ENCODE data around the gene RGL1. TPM values are rescaled to one million over a fixed set of nuclear protein-coding genes. Genes with fewer than 3 reads are reported as not detected.

RGL1 gene
- polyA plus RNA-seq, 3 donors from 2014 or later, result 0.09 to 0.20 TPM; not detected in 1

GRCh38 chr1:183871142-183871541 lies 66.2 kb downstream of the RGL1 start:
- H3K27ac Mint-ChIP-seq, result no peak overlapping the region
- H3K27me3 Mint-ChIP-seq (ENCODE audit: low read depth in 3 of 3), result peaks cover 0 to 6% (median 0%) of the 10 kb centered on the region in 3 donors
- H3K4me1 Mint-ChIP-seq, result no peaks in the 10 kb centered on the region
- no peak overlapping the region for H3K4me3 Mint-ChIP-seq
- H3K36me3 Mint-ChIP-seq, result no peaks in the 10 kb centered on the region
- no peak for DNase-seq
- H3K9me3 Mint-ChIP-seq, result no peaks in the 10 kb centered on the region

DNA sequence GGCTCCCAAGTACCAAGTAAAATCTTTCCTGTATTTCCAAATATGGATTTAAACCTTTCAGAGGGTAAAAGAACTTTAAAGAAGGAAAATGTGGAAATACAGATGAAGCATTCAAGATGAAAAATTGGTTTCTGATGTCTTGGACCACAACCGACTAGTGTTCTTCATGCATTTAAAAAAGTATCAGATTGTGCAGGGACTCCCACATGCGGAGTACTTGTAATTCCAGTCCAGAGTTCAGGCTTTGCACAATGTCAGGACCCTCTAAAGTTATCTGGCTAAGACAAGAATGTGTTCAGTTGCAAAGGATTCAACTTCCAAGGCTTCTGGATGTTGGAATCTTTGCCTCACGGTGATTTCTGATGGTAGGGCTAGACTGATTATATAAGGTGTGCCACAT lies 66.7 kb downstream of the RGL1 start:
- no peaks in the 10 kb centered on the region for H3K36me3 Mint-ChIP-seq
- H3K27ac Mint-ChIP-seq, result no peak overlapping the region
- H3K27me3 Mint-ChIP-seq (ENCODE audit: low read depth in 3 of 3), result peaks cover 0 to 6% (median 0%) of the 10 kb centered on the region in 3 donors
- H3K4me1 Mint-ChIP-seq, result no peaks in the 10 kb centered on the region
- no peaks in the 10 kb centered on the region for H3K9me3 Mint-ChIP-seq
- no peak overlapping the region for H3K4me3 Mint-ChIP-seq
- DNase-seq, result no peak

- H3K36me3 Mint-ChIP-seq, result no peaks in the 10 kb centered on the region
- H3K9me3 Mint-ChIP-seq, result no peaks in the 10 kb centered on the region
- DNase-seq, result no peak
- H3K4me3 Mint-ChIP-seq, result no peak overlapping the region
- no peak overlapping the region for H3K27ac Mint-ChIP-seq
- H3K27me3 Mint-ChIP-seq (ENCODE audit: low read depth in 3 of 3), result peaks cover 0 to 6% (median 0%) of the 10 kb centered on the region in 3 donors
- H3K4me1 Mint-ChIP-seq, result no peaks in the 10 kb centered on the region
Measured at GRCh38 chr1:183872403-183872802, 67.5 kb downstream of the RGL1 start.

DNA sequence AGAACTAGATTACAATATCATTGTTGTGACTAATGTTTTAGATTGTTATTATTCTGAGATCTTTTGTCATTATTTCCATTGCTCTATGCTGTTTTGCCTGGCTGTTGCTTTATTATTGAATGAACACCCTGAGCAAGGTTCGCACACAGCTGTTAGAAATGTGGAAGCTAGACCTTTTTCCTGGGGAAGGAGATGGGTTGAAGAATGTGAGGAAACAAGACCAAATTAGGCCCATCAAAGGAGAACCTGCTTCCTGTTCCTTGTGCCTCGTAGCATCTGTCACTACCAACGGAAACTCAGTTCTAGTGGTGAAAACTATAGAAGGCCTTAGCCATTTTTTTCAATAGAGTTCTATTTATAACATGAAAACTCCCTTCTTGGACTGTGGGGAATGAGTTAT lies 68.7 kb downstream of the RGL1 start:
- Mint-ChIP-seq H3K4me1 (no peaks in the 10 kb centered on the region), H3K9me3 (no peaks in the 10 kb centered on the region), H3K4me3 (no peak overlapping the region), H3K27me3 (ENCODE audit: low read depth in 3 of 3) (peaks cover 0 to 7% (median 0%) of the 10 kb centered on the region in 3 donors), H3K36me3 (no peaks in the 10 kb centered on the region), H3K27ac (no peak overlapping the region)
- DNase-seq, result no peak

- no peak for DNase-seq
- H3K36me3 Mint-ChIP-seq, result no peaks in the 10 kb centered on the region
- H3K27ac Mint-ChIP-seq, result no peak overlapping the region
- H3K9me3 Mint-ChIP-seq, result no peaks in the 10 kb centered on the region
- no peaks in the 10 kb centered on the region for H3K4me1 Mint-ChIP-seq
- peaks cover 0 to 8% (median 0%) of the 10 kb centered on the region in 3 donors for H3K27me3 Mint-ChIP-seq (ENCODE audit: low read depth in 3 of 3)
- H3K4me3 Mint-ChIP-seq, result no peak overlapping the region
Measured at GRCh38 chr1:183876309-183876708, 71.4 kb downstream of the RGL1 start.

DNA sequence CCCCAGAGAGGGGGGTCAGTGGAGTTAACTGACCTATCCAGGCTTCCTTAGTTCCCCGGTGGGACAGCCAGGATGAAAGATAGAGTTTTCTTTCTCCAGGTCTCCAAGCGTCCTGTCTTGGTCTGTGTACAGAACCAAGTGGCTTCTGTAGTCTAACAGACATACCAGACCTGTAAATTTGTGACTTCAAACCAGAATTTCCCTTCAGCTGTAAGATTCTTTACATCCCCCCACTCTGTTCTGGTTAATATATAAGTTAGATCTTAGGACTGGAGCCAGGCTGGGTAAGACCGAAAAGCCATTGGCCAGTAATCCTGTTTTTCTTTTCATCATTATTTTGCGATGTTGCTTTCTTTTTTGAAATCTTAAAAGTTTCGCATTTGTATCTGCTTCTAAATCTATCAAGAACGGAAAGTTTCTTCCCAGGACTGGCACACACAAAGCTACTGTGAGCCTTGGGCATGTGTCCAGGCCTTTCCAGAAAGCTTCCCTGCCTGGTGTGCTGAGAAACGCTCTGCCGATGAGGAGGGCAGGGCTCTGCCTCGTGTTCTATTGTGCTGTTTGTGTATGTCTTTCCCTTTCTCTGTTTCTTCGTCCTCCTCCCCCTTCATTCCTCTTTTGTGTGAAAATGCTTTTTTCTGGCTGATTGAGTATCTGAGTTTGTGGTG lies 72.3 kb downstream of the RGL1 start:
- H3K36me3 Mint-ChIP-seq, result no peaks in the 10 kb centered on the region
- H3K27ac Mint-ChIP-seq, result no peak overlapping the region
- DNase-seq, result no peak
- no peak overlapping the region for H3K4me3 Mint-ChIP-seq
- no peaks in the 10 kb centered on the region for H3K9me3 Mint-ChIP-seq
- H3K27me3 Mint-ChIP-seq (ENCODE audit: low read depth in 3 of 3), result peaks cover 0 to 8% (median 0%) of the 10 kb centered on the region in 3 donors
- H3K4me1 Mint-ChIP-seq, result no peaks in the 10 kb centered on the region

- no peak for DNase-seq
- Mint-ChIP-seq H3K4me1 (no peaks in the 10 kb centered on the region), H3K27me3 (ENCODE audit: low read depth in 3 of 3) (peaks cover 1 to 5% (median 2%) of the 10 kb centered on the region in 3 donors), H3K36me3 (no peaks in the 10 kb centered on the region), H3K9me3 (no peaks in the 10 kb centered on the region), H3K4me3 (no peak overlapping the region), H3K27ac (no peak overlapping the region)
Measured at GRCh38 chr1:183879494-183879893, 74.6 kb downstream of the RGL1 start.

- Mint-ChIP-seq H3K9me3 (no peaks in the 10 kb centered on the region), H3K36me3 (no peaks in the 10 kb centered on the region), H3K27ac (no peak overlapping the region), H3K4me3 (no peak overlapping the region), H3K27me3 (ENCODE audit: low read depth in 3 of 3) (peaks cover 1 to 5% (median 2%) of the 10 kb centered on the region in 3 donors), H3K4me1 (no peaks in the 10 kb centered on the region)
- DNase-seq, result no peak
Measured at GRCh38 chr1:183879966-183880365, 75.0 kb downstream of the RGL1 start.

- Mint-ChIP-seq H3K27ac (no peak overlapping the region), H3K27me3 (ENCODE audit: low read depth in 3 of 3) (peaks cover 1 to 5% (median 2%) of the 10 kb centered on the region in 3 donors), H3K9me3 (no peaks in the 10 kb centered on the region), H3K4me1 (no peaks in the 10 kb centered on the region), H3K36me3 (peaks cover 0 to 3% (median 0%) of the 10 kb centered on the region in 3 donors), H3K4me3 (no peak overlapping the region)
- DNase-seq, result no peak
Measured at GRCh38 chr1:183880531-183881243, 75.8 kb downstream of the RGL1 start.

DNA sequence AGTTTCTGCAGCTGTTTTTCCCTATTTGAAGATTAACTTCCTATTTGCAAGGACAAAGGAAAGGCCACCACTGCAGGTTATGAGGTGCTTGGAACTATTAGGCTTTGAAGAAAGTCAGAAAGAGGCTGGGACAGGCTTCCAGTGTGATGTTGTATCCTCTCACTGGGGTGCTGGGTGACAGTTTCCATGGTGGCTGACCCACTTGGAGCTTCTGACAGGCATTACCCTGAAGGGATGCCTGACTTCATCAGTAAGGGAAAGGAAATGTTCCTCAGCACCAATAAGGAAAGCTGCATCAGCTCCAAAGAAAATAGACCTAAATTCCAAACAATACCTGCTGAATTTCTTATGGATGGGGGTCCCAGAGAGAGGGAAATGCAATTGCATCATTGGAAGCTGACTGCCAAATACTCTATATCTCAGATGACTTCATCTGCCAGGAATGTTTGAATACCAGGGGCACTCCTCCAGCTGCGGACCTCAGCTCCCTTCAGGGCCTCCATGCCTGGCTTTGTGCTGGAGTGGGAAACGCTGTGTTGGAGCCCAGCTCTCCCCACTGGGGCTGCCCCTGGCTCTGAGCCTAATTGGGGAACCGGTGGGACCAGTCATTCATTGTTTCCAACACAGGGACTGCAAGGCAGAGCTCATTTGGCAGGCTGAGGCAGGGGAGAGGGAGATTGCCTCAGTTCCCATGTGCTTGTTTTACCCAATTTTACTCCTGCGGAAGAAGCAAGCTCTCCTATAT lies 76.6 kb downstream of the RGL1 start:
- no peak for DNase-seq
- H3K27me3 Mint-ChIP-seq (ENCODE audit: low read depth in 3 of 3), result peaks cover 1 to 5% (median 2%) of the 10 kb centered on the region in 3 donors
- no peak overlapping the region for H3K27ac Mint-ChIP-seq
- H3K4me3 Mint-ChIP-seq, result no peak overlapping the region
- H3K4me1 Mint-ChIP-seq, result no peaks in the 10 kb centered on the region
- no peaks in the 10 kb centered on the region for H3K9me3 Mint-ChIP-seq
- H3K36me3 Mint-ChIP-seq, result peaks cover 0 to 3% (median 0%) of the 10 kb centered on the region in 3 donors

DNA sequence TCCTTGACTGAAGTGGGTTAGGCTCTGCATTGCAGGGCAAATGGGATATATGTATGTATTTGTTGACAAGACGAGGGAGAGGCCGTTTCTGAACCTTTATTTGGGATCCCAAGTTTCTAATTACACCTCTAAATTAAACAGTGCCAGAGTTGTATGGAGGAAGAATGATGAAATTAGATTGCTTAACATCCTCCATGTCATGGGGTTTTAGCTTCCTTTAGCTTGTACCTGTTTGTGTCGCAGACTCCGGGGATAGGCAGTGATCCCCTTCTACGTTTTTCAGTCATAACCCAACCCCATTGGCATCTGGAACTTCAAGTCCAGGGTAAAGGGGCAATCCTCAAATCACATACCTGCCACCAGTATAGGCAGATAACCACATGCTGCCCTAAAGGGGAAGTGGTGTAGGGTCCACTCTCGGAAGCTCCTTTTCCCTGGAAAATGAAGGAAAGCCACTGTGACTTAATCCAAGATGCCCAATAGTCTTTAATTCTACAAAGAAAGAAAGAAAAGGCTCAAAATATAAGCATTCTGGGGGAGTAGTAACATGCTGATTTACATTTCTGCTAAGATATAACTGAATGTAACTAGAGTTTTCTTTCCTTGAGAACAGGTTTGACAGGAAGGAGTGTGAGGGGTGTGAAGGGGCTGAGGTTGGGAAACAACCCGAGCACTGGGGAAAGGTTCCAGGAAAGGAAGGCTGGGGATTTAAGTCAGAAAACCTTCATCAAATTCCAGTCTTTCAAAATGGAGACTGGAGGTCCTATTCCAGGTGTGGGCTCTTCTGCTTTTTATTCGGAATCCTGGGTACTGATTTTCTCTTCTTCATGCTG lies 77.6 kb downstream of the RGL1 start:
- no peaks in the 10 kb centered on the region for H3K9me3 Mint-ChIP-seq
- H3K36me3 Mint-ChIP-seq, result peaks cover 0 to 3% (median 0%) of the 10 kb centered on the region in 3 donors
- no peak overlapping the region for H3K4me3 Mint-ChIP-seq
- H3K27ac Mint-ChIP-seq, result no peak overlapping the region
- H3K4me1 Mint-ChIP-seq, result peaks cover under 1 to 3% of the 10 kb centered on the region in 2 donors
- H3K27me3 Mint-ChIP-seq (ENCODE audit: low read depth in 3 of 3), result peaks cover 2 to 8% (median 3%) of the 10 kb centered on the region in 3 donors
- DNase-seq, result no peak

DNA sequence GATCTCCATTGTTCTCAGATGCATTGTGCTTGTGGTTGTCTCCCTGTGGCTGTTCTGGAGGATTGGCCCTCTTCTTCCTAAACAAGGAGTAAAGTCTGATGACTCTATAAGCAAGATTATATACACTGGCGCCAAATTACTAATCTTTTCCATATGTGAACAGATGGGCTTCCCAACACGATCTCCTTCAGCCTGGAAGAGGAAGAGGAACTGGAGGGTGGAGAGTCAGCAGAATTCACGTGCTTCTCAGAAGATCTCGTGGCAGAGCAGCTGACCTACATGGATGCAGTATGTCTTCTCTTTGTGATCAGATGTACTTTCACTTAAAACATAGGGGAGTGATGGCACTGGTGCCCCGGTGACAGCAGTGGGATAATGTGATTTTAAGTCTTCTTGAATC lies 78.7 kb downstream of the RGL1 start:
- H3K27ac Mint-ChIP-seq, result no peak overlapping the region
- no peak overlapping the region for H3K4me3 Mint-ChIP-seq
- peaks cover 11 to 14% of the 10 kb centered on the region in 2 donors for H3K4me1 Mint-ChIP-seq
- H3K36me3 Mint-ChIP-seq, result peaks cover 0 to 3% (median 0%) of the 10 kb centered on the region in 3 donors
- H3K9me3 Mint-ChIP-seq, result no peaks in the 10 kb centered on the region
- no peak for DNase-seq
- peaks cover 2 to 5% (median 3%) of the 10 kb centered on the region in 3 donors for H3K27me3 Mint-ChIP-seq (ENCODE audit: low read depth in 3 of 3)

GRCh38 chr1:183884526-183884925 lies 79.6 kb downstream of the RGL1 start:
- peaks cover 0 to 3% (median 0%) of the 10 kb centered on the region in 3 donors for H3K36me3 Mint-ChIP-seq
- no peak for DNase-seq
- H3K4me3 Mint-ChIP-seq, result no peak overlapping the region
- no peak overlapping the region for H3K27ac Mint-ChIP-seq
- peaks cover 2 to 5% (median 5%) of the 10 kb centered on the region in 3 donors for H3K27me3 Mint-ChIP-seq (ENCODE audit: low read depth in 3 of 3)
- peaks cover 17 to 23% of the 10 kb centered on the region in 2 donors for H3K4me1 Mint-ChIP-seq
- no peaks in the 10 kb centered on the region for H3K9me3 Mint-ChIP-seq

All from immature natural killer cell (primary cell).